GM18519 (cell line): ENCODE data around the gene SLC2A9.

Experiments
- ATAC-seq: cut with Tn5 transposase; IDR thresholded peaks from one replicate; pipeline ENCODE4 v1.9.1; 2021; ENCODE audit warnings: mild to moderate bottlenecking, moderate library complexity; ENCODE audit not compliant: unreplicated experiment, low FRiP score

SLC2A9 gene

GRCh38 chr4:10046471-10046870 lies 25.2 kb upstream of the SLC2A9 start:
- ATAC-seq: no peak

- no peak for ATAC-seq
Measured at GRCh38 chr4:10045481-10045880, 24.2 kb upstream of the SLC2A9 start.

- no peak for ATAC-seq
Measured at GRCh38 chr4:10041036-10041435, 19.7 kb upstream of the SLC2A9 start.

GRCh38 chr4:10040049-10040892 lies 19.0 kb upstream of the SLC2A9 start:
- ATAC-seq: no peak

- no peak for ATAC-seq
Measured at GRCh38 chr4:10036807-10037342, 15.6 kb upstream of the SLC2A9 start.

GRCh38 chr4:10035130-10035529 lies 13.8 kb upstream of the SLC2A9 start:
- ATAC-seq: no peak

- no peak for ATAC-seq
Measured at GRCh38 chr4:10034612-10035104, 13.4 kb upstream of the SLC2A9 start.

- no peak for ATAC-seq
Measured at GRCh38 chr4:10034136-10034535, 12.8 kb upstream of the SLC2A9 start.

- no peak for ATAC-seq
Measured at GRCh38 chr4:10033191-10033881, 12.0 kb upstream of the SLC2A9 start.

- no peak for ATAC-seq
Measured at GRCh38 chr4:10032625-10033024, 11.3 kb upstream of the SLC2A9 start.

- no peak for ATAC-seq
Measured at GRCh38 chr4:10031668-10032590, 10.6 kb upstream of the SLC2A9 start.

GRCh38 chr4:10030972-10031667 lies 9.8 kb upstream of the SLC2A9 start:
- no peak for ATAC-seq

- no peak for ATAC-seq
Measured at GRCh38 chr4:10029403-10029802, 8.1 kb upstream of the SLC2A9 start.

- ATAC-seq: no peak
Measured at GRCh38 chr4:10028910-10029309, 7.6 kb upstream of the SLC2A9 start.

GRCh38 chr4:10026485-10026884 lies 5.2 kb upstream of the SLC2A9 start:
- ATAC-seq: no peak

- ATAC-seq: no peak
Measured at GRCh38 chr4:10025230-10025806, 4.0 kb upstream of the SLC2A9 start.

- no peak for ATAC-seq
Measured at GRCh38 chr4:10024303-10024702, 3.0 kb upstream of the SLC2A9 start.

GRCh38 chr4:10023806-10024205 lies 2.5 kb upstream of the SLC2A9 start:
- no peak for ATAC-seq

GRCh38 chr4:10023050-10023419 lies 1.7 kb upstream of the SLC2A9 start:
- ATAC-seq: no peak
